Spleen (tissue), 7 donors: ENCODE measurements around the gene RFTN1.

Experiments
- CTCF ChIP-seq, 11 experiments: fragments of 200-600 bp in 7 of 11; fragments of 450-650 bp in 4 of 11; sonication (generic) in 4 of 11; IDR thresholded peaks in 8 of 11; conservative IDR thresholded peaks in 3 of 11; 1 replicate in 7 of 11; 2 replicates in 4 of 11; pipeline versions ENCODE4 v1.4.0 to v1.8.0; 2016 to 2021; ENCODE audit warnings: antibody characterized with exemption in 11 of 11, inconsistent platforms in 4 of 11, mild to moderate bottlenecking in 1 of 11
- POLR2A ChIP-seq, 3 donors: fragments of 450-650 bp; IDR thresholded peaks; one replicate each; pipeline ENCODE4 v1.5.1; 2017; ENCODE audit warnings: antibody characterized with exemption in 3 of 3, mild to moderate bottlenecking in 1 of 3
- POLR2AphosphoS5 ChIP-seq, 3 donors: sonication (generic); formaldehyde crosslinking; IDR thresholded peaks; one replicate each; pipeline ENCODE4 v1.5.1; 2017; ENCODE audit warnings: antibody characterized with exemption in 3 of 3
- donor health status: DM: no; HTN: no; CAD: no; lungs with moderate emphysema.
- donor health status: DM: no; HTN: no; CAD: no.
- donor health status: DM: no; HTN: no; CAD: no.

DNA sequence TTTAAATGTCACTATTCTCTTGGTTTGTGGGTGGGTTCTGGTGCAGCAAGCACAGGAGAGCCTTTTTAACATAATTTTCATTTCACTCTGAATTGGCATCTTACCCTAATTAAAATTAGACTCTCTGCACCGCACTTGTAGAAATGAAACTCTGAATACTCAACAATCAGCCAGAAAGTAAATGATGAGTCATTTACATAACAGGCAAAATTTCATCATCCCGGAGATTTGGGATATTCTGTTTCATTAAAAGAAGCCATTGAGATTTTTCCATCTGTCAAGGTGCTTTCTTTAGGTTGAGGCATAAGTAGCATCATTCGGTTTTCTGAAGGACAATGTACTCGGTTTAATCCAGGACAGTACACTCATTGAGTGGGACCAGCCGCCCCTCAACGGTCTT lies 111.0 kb downstream of the RFTN1 start:
- TF ChIP-seq CTCF (IDR thresholded peaks at IDR 0.05 in 8 of 11, conservative IDR thresholded peaks at IDR 0.05 in 3 of 11) (no peak), POLR2A (IDR thresholded peaks at IDR 0.05) (no peak), POLR2AphosphoS5 (IDR thresholded peaks at IDR 0.05) (no peak)
